PFSK-1 (cell line): ENCODE data around the gene MLIP.

Source experiments
- FOXP2 ChIP-seq: optimal IDR thresholded peaks from 2 replicates; pipeline ENCODE3; 2011; ENCODE audit warnings: borderline replicate concordance, control low read depth, inconsistent platforms; ENCODE audit not compliant: insufficient read depth; ENCODE audit errors: extremely low read length, extremely low read depth
- POLR2AphosphoS5 ChIP-seq: IDR thresholded peaks from 2 replicates; pipeline ENCODE4 v1.6.1; 2012; ENCODE audit warnings: low read depth, mild to moderate bottlenecking, control low read depth, low read length, moderate library complexity
- SIN3A ChIP-seq: IDR thresholded peaks from 2 replicates; pipeline ENCODE4 v1.6.1; 2012; ENCODE audit warnings: mild to moderate bottlenecking, low read length, moderate library complexity, borderline replicate concordance; ENCODE audit not compliant: insufficient read depth
- TF ChIP-seq, protein P1 (sequence below), 2 experiments: IDR thresholded peaks; 2 replicates each; pipeline versions ENCODE4 v1.6.1 to v1.8.0; 2011 to 2012; ENCODE audit warnings: low read depth in 2 of 2, low read length in 2 of 2, control low read depth in 1 of 2, inconsistent platforms in 1 of 2, mild to moderate bottlenecking in 1 of 2, moderate library complexity in 1 of 2; ENCODE audit not compliant: insufficient read depth in 1 of 2

DNA sequence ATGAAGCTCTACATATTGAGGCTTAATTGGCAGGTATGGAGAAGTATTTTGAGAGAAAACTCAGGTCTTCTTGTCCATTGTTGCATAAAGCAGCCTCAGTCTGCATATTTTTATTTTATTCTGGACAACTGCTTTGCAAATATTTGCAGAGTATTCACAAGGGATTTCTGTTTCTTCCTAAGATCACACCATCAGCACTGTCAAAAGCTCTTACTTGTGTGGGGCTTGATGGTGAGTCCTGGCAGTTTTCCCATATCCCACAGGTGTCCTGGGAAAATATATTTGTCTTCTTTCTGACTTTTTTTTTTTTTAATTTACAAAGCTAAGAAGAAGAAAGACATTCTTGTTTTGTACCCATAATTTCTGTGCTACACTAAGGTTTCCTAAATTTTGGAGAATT, 16.9 kb upstream of the MLIP start:
- no peak for TF ChIP-seq POLR2AphosphoS5
- no peak for TF ChIP-seq SIN3A
- TF ChIP-seq, protein P1, sequence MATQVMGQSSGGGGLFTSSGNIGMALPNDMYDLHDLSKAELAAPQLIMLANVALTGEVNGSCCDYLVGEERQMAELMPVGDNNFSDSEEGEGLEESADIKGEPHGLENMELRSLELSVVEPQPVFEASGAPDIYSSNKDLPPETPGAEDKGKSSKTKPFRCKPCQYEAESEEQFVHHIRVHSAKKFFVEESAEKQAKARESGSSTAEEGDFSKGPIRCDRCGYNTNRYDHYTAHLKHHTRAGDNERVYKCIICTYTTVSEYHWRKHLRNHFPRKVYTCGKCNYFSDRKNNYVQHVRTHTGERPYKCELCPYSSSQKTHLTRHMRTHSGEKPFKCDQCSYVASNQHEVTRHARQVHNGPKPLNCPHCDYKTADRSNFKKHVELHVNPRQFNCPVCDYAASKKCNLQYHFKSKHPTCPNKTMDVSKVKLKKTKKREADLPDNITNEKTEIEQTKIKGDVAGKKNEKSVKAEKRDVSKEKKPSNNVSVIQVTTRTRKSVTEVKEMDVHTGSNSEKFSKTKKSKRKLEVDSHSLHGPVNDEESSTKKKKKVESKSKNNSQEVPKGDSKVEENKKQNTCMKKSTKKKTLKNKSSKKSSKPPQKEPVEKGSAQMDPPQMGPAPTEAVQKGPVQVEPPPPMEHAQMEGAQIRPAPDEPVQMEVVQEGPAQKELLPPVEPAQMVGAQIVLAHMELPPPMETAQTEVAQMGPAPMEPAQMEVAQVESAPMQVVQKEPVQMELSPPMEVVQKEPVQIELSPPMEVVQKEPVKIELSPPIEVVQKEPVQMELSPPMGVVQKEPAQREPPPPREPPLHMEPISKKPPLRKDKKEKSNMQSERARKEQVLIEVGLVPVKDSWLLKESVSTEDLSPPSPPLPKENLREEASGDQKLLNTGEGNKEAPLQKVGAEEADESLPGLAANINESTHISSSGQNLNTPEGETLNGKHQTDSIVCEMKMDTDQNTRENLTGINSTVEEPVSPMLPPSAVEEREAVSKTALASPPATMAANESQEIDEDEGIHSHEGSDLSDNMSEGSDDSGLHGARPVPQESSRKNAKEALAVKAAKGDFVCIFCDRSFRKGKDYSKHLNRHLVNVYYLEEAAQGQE (IDR thresholded peaks at IDR 0.05; ENCODE audit: insufficient read depth in 1 of 2, low read depth in 2 of 2, low read length in 2 of 2): no peak
- no peak for TF ChIP-seq FOXP2
